GM21526 (cell line): Measurements from ENCODE around the gene CXADR.
"Not testable (repeated sequence)": the region's sequence is repeated elsewhere in the genome, so short reads cannot be mapped to it uniquely, and the experiment has no call there.

Experiments used
- ATAC-seq: cut with Tn5 transposase; IDR thresholded peaks from one replicate; pipeline ENCODE4 v1.9.1; 2021; ENCODE audit warnings: moderate library complexity; ENCODE audit not compliant: unreplicated experiment, low FRiP score

The CXADR gene

DNA sequence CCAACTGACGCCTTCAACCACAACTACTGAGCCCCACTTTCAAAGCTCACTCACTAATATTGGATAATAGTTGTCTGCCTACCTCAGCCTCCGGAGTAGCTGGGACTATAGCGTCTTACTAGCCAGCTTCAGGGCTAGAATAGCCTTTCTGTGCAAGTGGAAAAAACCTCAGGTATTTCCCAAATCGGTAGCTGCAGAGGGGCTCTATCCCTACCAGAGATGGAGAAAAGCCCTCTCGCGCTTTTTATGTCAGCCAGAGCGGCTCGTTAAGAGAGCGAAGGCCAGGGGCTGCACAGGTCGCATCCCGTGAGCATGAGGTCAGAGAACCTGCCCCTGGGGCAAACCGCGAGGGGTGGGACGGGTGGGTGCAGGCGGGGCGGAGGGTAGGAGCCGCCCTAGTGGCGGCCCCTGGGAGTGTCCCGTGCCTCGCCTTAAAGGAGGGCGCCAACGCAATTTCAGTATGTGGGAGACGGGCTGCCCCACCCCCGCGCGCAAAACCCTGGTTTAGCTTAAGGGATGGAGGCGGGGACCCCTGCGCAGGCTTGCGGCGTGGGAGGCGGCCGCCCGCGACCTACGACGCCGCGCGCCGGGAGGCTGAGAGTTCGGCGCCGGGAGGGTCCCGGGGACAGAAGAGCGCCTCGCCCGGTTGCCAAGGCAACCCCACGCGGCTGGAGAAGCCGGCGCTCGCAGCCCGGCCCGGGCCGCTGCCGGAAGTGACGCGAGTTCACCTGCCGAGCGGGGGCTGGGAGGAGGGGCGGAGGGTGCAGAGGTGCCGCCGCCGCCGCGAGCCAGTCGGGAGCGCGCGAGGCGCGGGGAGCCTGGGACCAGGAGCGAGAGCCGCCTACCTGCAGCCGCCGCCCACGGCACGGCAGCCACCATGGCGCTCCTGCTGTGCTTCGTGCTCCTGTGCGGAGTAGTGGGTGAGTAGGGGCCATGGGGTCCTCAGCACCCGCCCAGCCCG lies at the start of gene CXADR:
Gene CXADR (plus strand): TSS at position 791 of the 961 bp plus-strand sequence. CDS start 87 bp downstream, at position 878.
- peak; percentile 91 for ATAC-seq

- no peak for ATAC-seq
Observed at GRCh38 chr21:17466166-17466565, 46.7 kb upstream of the CXADR start.

DNA sequence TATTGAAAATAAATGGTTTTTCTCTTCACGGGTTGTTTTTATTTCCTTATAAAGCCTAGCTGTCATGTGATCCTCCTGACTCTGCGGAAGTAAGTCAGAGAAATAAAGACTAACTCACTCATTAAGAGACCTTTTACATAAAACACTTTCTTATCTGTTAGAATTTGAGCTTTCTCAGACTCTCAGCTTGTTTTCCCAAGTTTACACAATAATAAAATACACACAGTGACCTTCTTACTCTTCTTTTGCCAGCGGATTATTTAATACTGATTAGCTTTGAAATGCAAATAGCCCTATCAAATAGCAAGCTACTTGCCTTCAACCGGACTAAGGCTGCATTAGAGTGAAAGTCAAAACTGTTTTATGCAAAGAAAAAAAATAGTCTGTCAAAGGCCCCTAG lies 45.5 kb upstream of the CXADR start:
- ATAC-seq: no peak

DNA sequence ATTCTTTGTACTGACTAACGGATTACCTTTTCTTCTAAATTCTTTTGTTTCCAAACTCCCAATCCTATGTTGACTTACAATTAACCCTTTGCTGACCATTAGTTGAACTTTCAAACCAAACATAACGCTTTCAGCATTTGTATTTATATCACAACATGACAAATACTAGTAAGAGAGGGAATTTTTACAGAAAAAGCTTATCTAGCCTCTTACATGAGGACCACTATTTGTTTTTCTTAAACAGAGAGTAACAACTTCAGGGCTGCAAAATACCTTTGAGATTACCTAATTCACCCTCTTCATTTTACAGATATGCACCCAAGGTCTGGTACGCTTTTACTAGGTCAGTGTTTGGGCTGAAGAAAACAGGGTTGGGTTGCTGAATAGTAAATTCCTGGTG lies 45.0 kb upstream of the CXADR start:
- no peak for ATAC-seq

- ATAC-seq: no peak
Observed at GRCh38 chr21:17468698-17469097, 44.1 kb upstream of the CXADR start.

- no peak for ATAC-seq
Observed at GRCh38 chr21:17469727-17470126, 43.1 kb upstream of the CXADR start.

DNA sequence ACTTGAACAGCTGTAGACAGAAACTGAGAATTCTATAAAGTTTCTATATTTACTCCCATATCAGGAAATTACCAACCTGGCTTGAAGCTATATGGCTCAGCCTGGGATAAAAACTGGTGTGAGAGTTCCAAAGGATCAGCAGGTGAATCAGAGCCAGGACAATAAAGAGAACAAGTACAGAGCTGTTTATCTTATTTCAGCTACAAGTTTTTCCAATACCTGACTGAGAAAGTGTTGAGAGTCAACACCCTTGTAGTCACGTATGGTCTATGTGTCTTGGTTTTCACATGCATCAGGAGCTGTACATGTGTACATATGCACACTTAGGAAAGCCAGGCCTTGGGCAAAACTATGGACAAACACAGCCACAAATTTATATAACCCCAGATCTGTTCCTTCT lies 40.7 kb upstream of the CXADR start:
- no peak for ATAC-seq

- no peak for ATAC-seq
Observed at GRCh38 chr21:17472592-17473271, 40.1 kb upstream of the CXADR start.

DNA sequence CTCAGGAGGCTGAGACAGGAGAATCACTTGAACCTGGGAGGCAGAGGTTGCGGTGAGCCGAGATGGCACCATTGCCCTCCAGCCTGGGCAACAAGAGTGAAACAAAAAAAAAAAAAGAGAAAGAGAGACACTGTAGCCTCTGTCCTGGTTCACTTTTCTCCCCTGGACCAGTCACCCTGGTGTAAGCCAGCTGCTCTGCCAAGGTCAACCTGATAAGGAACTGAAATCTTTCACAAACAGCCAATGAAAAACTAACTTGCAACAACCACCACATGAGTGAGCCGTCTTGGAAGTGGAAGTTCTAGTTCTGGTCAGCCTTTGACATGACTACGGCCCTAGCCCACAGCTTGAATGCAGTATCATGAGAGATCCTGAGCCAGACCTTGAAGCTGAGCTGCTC lies 36.8 kb upstream of the CXADR start:
- peak; percentile 73 for ATAC-seq

DNA sequence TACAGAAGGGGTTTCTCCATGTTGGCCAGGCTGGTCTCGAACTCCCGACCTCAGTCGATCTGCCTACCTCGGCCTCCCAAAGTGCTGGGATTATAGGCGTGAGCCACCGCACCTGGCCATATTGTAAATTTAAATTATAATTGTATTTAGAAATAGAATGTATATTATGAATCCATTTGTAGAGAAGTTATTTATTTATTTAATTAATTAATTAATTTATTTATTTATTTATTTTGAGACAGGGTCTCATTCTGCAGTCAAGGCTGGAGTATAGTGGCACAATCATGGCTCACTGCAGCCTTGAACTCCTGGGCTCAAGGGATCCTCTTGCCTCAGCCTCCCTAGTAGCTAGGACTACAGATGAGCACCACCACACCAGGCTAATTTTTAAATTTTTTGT lies 34.7 kb upstream of the CXADR start:
- not testable (repeated sequence) for ATAC-seq

DNA sequence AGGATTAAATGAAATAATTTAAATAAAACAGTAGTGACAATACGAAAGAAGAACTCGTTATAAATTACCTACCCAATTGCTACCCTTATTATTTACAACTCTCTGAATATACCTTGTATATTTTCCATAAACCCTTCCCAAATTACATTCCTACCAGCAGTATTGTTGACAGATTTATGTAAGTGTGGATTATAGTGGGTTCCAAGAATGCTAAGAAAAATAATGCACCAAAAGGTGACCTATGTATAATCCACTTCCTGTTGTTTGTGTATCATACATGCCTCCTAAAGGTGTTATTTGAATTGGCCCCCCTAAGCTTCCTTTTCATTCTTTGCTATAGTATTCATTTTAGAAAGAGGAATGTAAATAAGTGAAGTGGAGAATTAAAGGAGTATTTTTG lies 33.2 kb upstream of the CXADR start:
- ATAC-seq: no peak

- ATAC-seq: no peak
Observed at GRCh38 chr21:17482928-17483327, 29.9 kb upstream of the CXADR start.

GRCh38 chr21:17488620-17489019 lies 24.2 kb upstream of the CXADR start:
- ATAC-seq: peak; percentile 86

- ATAC-seq: not testable (repeated sequence)
Observed at GRCh38 chr21:17489565-17489964, 23.3 kb upstream of the CXADR start.

DNA sequence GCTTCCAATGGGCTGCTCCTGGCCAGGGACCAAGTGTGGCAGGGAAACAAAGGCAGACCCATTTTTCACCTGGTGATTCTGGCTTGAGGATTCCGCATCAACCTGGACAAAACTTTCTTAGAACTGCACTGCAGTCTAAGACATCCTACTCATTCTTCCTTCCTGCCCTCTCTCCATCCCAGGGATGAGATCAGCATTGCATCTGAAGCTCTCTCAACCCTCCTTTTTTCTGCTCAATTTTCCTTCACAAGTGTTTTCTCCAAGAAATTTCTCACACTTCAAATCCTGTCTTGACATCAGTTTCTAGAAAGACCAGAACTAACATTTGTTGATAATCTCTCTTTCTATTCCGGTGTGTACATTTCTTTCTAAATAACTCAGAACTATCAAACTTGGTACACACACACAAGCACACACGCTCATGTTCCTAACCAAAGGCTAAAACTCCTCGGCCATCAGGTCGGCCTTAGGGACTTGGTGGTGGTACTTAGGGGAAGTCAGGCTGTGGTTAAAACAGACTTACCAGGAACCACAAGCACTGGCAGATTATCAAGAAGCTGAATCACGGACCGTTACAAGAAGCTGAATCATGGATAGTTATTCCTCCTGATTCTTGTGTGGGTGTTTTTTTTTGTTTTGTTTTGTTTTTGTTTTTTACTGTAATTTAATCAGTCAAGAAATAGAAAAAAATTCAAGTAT lies 21.0 kb upstream of the CXADR start:
- ATAC-seq: no peak

- no peak for ATAC-seq
Observed at GRCh38 chr21:17492415-17493168, 20.3 kb upstream of the CXADR start.

DNA sequence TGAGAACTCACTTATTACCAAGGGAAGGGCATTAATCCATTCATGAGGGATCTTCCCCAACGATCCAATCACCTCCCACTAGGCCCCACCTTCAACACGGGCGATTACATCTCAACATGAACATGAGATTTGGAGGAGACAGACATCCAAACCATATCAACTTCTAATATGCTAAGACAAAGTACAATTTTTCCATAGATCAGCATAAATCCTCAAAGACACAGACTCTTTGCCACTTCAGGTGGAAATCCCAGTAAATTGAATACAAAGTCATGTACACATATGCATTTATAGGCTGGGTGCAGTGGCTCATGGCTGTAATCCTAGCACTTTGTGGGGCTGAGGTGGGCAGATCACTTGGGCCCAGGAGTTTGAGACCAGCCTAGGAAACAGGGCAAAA lies 18.8 kb upstream of the CXADR start:
- ATAC-seq: no peak

GRCh38 chr21:17495680-17496079 lies 17.2 kb upstream of the CXADR start:
- no peak for ATAC-seq

GRCh38 chr21:17497316-17497715 lies 15.5 kb upstream of the CXADR start:
- no peak for ATAC-seq

- no peak for ATAC-seq
Observed at GRCh38 chr21:17498586-17498985, 14.3 kb upstream of the CXADR start.
